Caco-2 (cell line): ENCODE data around the gene CREB5. TPM values are rescaled to one million over a fixed set of nuclear protein-coding genes. Genes with fewer than 3 reads are reported as not detected.

ENCODE experiments used
- BruUV-seq: library from RNA; stranded (reverse); fragments of 400-500 nt; replicated peaks from 2 replicates; lab custom pipeline; 2021; lab: Mats Ljungman, UMichigan
- CTCF ChIA-PET: fragments of 300-600 bp; sonication (Branson Sonifier 250); formaldehyde crosslinking; loops from one replicate; lab custom pipeline; 2022; ENCODE audit warnings: antibody characterized with exemption; lab: Charles Lee
- POLR2A ChIA-PET: fragments of 300-600 bp; sonication (Branson Sonifier 250); formaldehyde crosslinking; loops from one replicate; lab custom pipeline; 2022; ENCODE audit warnings: antibody characterized with exemption; lab: Charles Lee
- DNase-seq, 2 experiments: peaks; one replicate each; pipeline versions ENCODE4 v3.0.0 to v3.0.0-alpha.2; 2020 to 2022
- H3K27me3 ChIP-seq: replicated peaks from 2 replicates; pipeline ENCODE4 v1.6.0; 2011; ENCODE audit warnings: low read length; ENCODE audit not compliant: control insufficient read depth, insufficient read depth
- H3K36me3 ChIP-seq: 2 replicates; pipeline ENCODE4 v1.5.1; 2011; ENCODE audit warnings: low read length; ENCODE audit not compliant: control insufficient read depth, insufficient read depth
- H3K4me1 ChIP-seq: fragments of 250-450 bp; sonication (Bioruptor Pico); 2 replicates; pipeline ENCODE4 v1.5.1; 2020; ENCODE audit warnings: mild to moderate bottlenecking
- H3K4me3 ChIP-seq: 2 replicates; pipeline ENCODE4 v1.5.1; 2011; ENCODE audit warnings: low read depth, mild to moderate bottlenecking, control low read depth, low read length
- H3K9me3 ChIP-seq: fragments of 250-450 bp; sonication (Bioruptor Pico); 2 replicates; pipeline ENCODE4 v1.5.1; 2020; ENCODE audit warnings: mild to moderate bottlenecking, moderate library complexity
- H3K27ac Mint-ChIP-seq: one replicate; pipeline ENCODE4 v1.8.0; 2022; ENCODE audit warnings: mixed read lengths; ENCODE audit not compliant: unreplicated experiment
- H3K27me3 Mint-ChIP-seq: one replicate; pipeline ENCODE4 v1.8.0; 2022; ENCODE audit warnings: mixed read lengths; ENCODE audit not compliant: insufficient read depth, unreplicated experiment
- H3K36me3 Mint-ChIP-seq: one replicate; pipeline ENCODE4 v1.8.0; 2022; ENCODE audit warnings: mild to moderate bottlenecking, mixed read lengths; ENCODE audit not compliant: insufficient read depth, unreplicated experiment
- H3K4me1 Mint-ChIP-seq: one replicate; pipeline ENCODE4 v1.8.0; 2022; ENCODE audit warnings: low read depth, mixed read lengths; ENCODE audit not compliant: unreplicated experiment
- H3K4me3 Mint-ChIP-seq: one replicate; pipeline ENCODE4 v1.8.0; 2022; ENCODE audit warnings: mild to moderate bottlenecking, moderate library complexity, mixed read lengths; ENCODE audit not compliant: unreplicated experiment
- H3K9me3 Mint-ChIP-seq: one replicate; pipeline ENCODE4 v1.8.0; 2022; ENCODE audit warnings: mixed read lengths; ENCODE audit not compliant: unreplicated experiment
- intact Hi-C: fragments of 100-400 bp; cut with micrococcal nuclease; formaldehyde crosslinking; loops from one replicate; pipeline ENCODE4 v1.10.0; 2022; ENCODE audit not compliant: unreplicated experiment
- total RNA-seq: library from RNA; stranded (reverse); gene quantifications from 2 replicates; pipeline ENCODE4 v1.2.3, GENCODE V29; 2022
- TF ChIP-seq, protein P1 (sequence below), 2 experiments: fragments of 200-600 bp in 1 of 2; IDR thresholded peaks; 1 replicate in 1 of 2; 2 replicates in 1 of 2; pipeline versions ENCODE4 v1.5.1 to v1.8.0; 2011 to 2022; ENCODE audit warnings: antibody characterized with exemption in 1 of 2, control low read depth in 1 of 2, inconsistent platforms in 1 of 2, low read depth in 1 of 2, low read length in 1 of 2, mild to moderate bottlenecking in 1 of 2, moderate library complexity in 1 of 2; ENCODE audit not compliant: insufficient read depth in 1 of 2, severe bottlenecking in 1 of 2, unreplicated experiment in 1 of 2

Gene CREB5
- total RNA-seq, 1 experiment from 2014 or later, result 9.1 TPM

DNA sequence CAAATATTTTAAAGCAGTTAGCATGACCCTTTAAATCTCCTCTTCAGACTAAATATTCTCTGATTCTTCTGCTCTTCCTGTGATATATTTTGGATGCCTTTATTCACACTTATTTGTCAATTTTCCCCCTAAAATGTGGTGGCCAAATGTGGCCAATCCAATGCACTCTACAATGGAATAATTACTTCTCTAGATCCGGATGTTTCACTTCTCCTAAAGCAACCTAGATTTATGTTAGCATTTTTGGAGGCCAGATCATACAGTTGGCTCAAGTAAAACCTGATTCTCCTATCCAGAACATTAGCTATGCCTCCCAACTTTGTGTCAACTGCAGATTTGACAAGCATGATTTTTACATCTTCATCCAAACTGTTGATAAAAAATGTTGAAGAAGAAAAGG, 153.7 kb downstream of the CREB5 start:
- intact Hi-C loops, result no loop called here
- no TSS peak for BruUV-seq
- DNase-seq, result no peak
- ChIA-PET POLR2A (no interaction called here), CTCF (no interaction called here)
- Histone ChIP-seq H3K9me3 (no peaks in the 10 kb centered on the region), H3K4me1 (0 out of 2 replicates have a peak, but pooled peaks cover 4% of the 10 kb centered on the region), H3K36me3 (no peaks in the 10 kb centered on the region), H3K4me3 (no peak overlapping the region), H3K27me3 (no peaks in the 10 kb centered on the region)
- Mint-ChIP-seq H3K4me3 (no peak overlapping the region), H3K27me3 (no peaks in the 10 kb centered on the region), H3K9me3 (no peaks in the 10 kb centered on the region), H3K4me1 (peaks cover 9% of the 10 kb centered on the region), H3K36me3 (no peaks in the 10 kb centered on the region), H3K27ac (no peak overlapping the region)
- TF ChIP-seq, protein P1, sequence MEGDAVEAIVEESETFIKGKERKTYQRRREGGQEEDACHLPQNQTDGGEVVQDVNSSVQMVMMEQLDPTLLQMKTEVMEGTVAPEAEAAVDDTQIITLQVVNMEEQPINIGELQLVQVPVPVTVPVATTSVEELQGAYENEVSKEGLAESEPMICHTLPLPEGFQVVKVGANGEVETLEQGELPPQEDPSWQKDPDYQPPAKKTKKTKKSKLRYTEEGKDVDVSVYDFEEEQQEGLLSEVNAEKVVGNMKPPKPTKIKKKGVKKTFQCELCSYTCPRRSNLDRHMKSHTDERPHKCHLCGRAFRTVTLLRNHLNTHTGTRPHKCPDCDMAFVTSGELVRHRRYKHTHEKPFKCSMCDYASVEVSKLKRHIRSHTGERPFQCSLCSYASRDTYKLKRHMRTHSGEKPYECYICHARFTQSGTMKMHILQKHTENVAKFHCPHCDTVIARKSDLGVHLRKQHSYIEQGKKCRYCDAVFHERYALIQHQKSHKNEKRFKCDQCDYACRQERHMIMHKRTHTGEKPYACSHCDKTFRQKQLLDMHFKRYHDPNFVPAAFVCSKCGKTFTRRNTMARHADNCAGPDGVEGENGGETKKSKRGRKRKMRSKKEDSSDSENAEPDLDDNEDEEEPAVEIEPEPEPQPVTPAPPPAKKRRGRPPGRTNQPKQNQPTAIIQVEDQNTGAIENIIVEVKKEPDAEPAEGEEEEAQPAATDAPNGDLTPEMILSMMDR (IDR thresholded peaks at IDR 0.05; ENCODE audit: insufficient read depth in 1 of 2, low read depth in 1 of 2, low read length in 1 of 2, severe bottlenecking in 1 of 2, unreplicated experiment in 1 of 2), result no peak

DNA sequence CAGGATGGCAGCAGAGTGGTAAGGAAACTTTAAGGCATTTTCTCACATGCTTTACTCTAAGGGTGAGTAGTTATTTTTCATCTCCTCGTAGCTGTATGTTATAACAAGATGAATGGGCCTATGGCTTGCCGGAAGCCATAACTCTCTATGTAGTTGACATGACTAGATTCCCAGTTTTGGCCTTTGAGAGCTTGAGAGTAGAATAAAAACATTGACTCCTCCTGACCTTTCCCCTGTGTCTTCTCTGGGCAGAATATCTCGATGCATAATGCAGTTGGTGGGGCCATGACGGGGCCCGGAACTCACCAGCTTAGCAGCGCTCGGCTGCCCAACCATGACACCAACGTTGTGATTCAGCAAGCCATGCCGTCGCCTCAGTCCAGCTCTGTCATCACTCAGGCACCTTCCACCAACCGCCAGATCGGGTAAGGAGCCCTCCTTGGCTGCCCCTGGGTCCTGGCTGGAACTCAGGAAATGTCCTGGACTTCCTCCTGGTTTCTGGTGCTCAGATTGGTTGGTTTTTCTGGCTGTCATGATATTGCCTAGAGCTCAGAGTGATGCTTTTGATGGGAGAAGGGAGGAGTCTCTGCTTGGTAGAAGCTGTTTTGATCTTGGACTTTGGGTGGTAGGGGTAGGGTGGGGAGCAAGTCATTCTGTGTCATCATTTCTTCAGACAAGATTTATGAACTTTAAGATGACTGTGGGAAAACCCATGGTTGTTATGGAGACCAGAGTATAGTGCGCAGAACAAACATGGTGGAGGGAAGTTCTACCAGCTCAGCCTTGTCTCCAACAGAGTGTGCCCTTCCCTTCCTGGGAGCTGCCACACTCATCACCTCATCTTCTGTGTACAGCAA, 158.0 kb downstream of the CREB5 start:
- no peak for DNase-seq
- Mint-ChIP-seq H3K4me1 (peaks cover 12% of the 10 kb centered on the region), H3K27me3 (no peaks in the 10 kb centered on the region), H3K9me3 (peaks cover 6% of the 10 kb centered on the region), H3K36me3 (no peaks in the 10 kb centered on the region), H3K27ac (peak overlapping the region; percentile 12), H3K4me3 (no peak overlapping the region)
- TF ChIP-seq, protein P1 (IDR thresholded peaks at IDR 0.05; ENCODE audit: insufficient read depth in 1 of 2, low read depth in 1 of 2, low read length in 1 of 2, severe bottlenecking in 1 of 2, unreplicated experiment in 1 of 2), result no peak
- Histone ChIP-seq H3K27me3 (no peaks in the 10 kb centered on the region), H3K9me3 (no peaks in the 10 kb centered on the region), H3K4me1 (0 out of 2 replicates have a peak, but pooled peaks cover 4% of the 10 kb centered on the region), H3K4me3 (no peak overlapping the region), H3K36me3 (no peaks in the 10 kb centered on the region)
- ChIA-PET POLR2A (interaction anchor here (0.6 kb wide), 1 partner anchor 76 kb away, joined by 4 read pairs; no protein-coding TSS in a partner anchor), CTCF (no interaction called here)
- intact Hi-C loops, result no loop called here
- no TSS peak for BruUV-seq

- ChIA-PET POLR2A (interaction anchor here (0.6 kb wide), 1 partner anchor 77 kb away, joined by 4 read pairs; no protein-coding TSS in a partner anchor), CTCF (no interaction called here)
- intact Hi-C loops, result no loop called here
- H3K27me3 Mint-ChIP-seq, result no peaks in the 10 kb centered on the region
- H3K4me1 Mint-ChIP-seq, result peaks cover 12% of the 10 kb centered on the region
- Histone ChIP-seq H3K9me3 (no peaks in the 10 kb centered on the region), H3K36me3 (no peaks in the 10 kb centered on the region), H3K4me1 (0 out of 2 replicates have a peak, but pooled peaks cover 4% of the 10 kb centered on the region), H3K27me3 (no peaks in the 10 kb centered on the region), H3K4me3 (no peak overlapping the region)
- H3K4me3 Mint-ChIP-seq, result no peak overlapping the region
- TF ChIP-seq, protein P1 (IDR thresholded peaks at IDR 0.05; ENCODE audit: insufficient read depth in 1 of 2, low read depth in 1 of 2, low read length in 1 of 2, severe bottlenecking in 1 of 2, unreplicated experiment in 1 of 2), result no peak
- peaks cover 6% of the 10 kb centered on the region for H3K9me3 Mint-ChIP-seq
- H3K36me3 Mint-ChIP-seq, result no peaks in the 10 kb centered on the region
- no TSS peak for BruUV-seq
- DNase-seq, result no peak
- peak overlapping the region; percentile 12 for H3K27ac Mint-ChIP-seq
These were observed 158.6 kb downstream of the CREB5 start for GRCh38 chr7:28570970-28571288.
